Testis (tissue), 2 donors: Measurements from ENCODE around the gene CLMN.

Source experiments
- CTCF ChIP-seq, 3 experiments: fragments of 450-650 bp in 2 of 3; fragments of 200-600 bp in 1 of 3; sonication (generic) in 1 of 3; IDR thresholded peaks; one replicate each; pipeline ENCODE4 v1.5.1; 2016 to 2019; ENCODE audit warnings: antibody characterized with exemption in 3 of 3, mild to moderate bottlenecking in 2 of 3, moderate library complexity in 1 of 3
- POLR2A ChIP-seq: fragments of 450-650 bp; IDR thresholded peaks from one replicate; pipeline ENCODE4 v1.6.1; 2017; ENCODE audit warnings: antibody characterized with exemption, mild to moderate bottlenecking, moderate library complexity

- TF ChIP-seq CTCF (IDR thresholded peaks at IDR 0.05) (no peak), POLR2A (no peak)
Observed at GRCh38 chr14:95208598-95208997, 111.1 kb downstream of the CLMN start.
